M059J (cell line): ENCODE measurements around the gene ENTPD8. TPM values are rescaled to one million over a fixed set of nuclear protein-coding genes. Genes with fewer than 3 reads are reported as not detected.

Experiments
- DNase-seq: peaks from one replicate; pipeline ENCODE4 v3.0.0-alpha.2; 2012; ENCODE audit warnings: low read depth
- total RNA-seq: library from RNA; depleted of rRNA; stranded (reverse); fragments of >200 nt; shearing (Covaris generic); gene quantifications from 2 replicates; pipeline ENCODE4 v1.2.3, GENCODE V29; 2014

The ENTPD8 gene
- total RNA-seq, 1 experiment from 2014 or later = not detected

DNA sequence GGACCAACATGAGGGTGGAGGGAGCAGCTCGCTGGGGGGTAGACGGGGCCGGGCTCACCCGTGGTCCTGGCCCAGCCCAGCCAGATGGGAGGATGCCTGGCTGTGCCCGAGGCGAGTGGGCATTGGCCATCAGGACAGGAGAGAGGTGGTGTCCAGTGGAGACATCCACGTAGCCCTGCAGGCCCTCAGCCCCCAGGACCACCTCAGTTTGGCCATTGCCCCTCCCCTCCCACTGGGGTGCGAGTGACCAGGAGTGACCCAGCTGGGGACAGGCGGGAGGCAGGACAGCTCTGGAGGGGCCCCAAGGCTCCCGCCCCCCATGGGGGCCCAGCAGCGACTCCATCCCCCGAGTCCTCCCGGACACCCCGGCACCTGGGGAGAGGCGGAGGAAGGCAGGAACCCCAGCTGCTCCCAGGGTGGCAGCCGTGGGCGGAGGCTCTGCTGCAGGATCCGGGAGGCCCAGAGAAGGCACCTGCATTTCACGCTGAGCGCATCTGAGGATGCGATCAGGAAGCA lies 9.7 kb downstream of the ENTPD8 start:
- no peak for DNase-seq

DNA sequence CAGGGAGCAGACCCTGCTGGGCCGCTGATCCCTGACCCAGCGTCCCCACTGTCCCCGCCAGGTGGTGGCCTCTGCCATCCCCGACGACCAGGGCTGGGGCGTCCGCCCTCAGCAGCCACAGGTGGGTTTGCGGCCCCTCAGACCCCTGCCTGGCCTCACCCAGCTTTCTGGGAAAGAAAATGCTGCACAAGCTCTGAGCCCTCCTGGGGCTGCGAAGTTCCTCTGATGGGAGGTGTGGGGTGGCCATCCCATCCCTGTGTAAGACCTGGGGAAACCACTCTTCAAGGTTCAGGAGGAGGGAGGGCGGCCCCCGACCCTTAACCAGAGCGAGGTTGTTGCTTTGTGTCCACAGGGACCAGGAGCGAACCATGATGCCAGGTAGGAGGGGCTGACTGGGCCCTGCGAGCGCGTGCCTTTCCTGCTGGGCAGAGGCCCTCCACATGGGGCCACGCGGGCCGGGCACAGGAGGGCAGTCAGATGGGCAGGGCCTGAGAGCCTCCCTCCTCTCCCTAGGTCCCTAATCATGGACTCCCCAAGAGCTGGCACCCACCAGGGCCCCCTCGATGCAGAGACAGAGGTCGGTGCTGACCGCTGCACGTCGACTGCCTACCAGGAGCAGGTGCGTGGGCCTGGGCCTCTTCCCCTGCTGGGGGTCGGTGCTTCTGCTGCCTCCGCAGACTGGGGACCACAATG lies 10.3 kb downstream of the ENTPD8 start:
- no peak for DNase-seq

DNA sequence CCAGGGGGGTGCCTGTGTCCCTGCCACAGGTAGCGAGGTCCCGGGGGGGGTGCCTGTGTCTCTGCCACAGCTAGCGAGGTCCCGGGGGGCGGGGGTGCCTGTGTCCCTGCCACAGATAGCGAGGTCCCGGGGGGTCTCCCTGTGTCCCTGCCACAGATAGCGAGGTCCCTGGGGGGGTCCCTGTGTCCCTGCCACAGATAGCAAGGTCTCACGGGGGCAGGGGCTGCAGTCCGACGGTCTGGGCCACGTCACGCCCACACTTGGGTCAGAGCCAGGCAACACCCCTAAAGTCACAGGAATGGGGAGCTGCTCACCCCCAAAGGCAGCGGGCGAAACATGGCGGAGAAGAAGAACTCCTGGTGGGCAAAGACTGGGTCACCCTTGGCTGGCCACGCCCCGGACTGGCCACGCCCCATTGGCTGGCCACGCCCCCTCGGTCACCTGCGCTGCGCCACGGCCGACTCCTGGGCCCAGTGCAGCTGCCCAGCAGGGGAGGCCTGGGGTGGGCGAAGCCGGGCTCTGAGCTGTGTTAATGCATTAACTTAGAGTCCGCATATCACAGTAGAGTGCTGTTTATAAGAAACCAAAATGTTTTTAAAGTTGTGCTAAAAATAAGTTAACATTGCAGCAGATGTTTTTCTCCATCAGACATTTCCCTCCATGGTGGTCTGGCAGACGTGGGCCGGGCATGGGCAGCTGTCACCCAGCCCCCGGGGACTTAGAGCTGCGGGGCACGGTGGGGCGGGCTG lies 11.0 kb downstream of the ENTPD8 start:
- DNase-seq = no peak

DNA sequence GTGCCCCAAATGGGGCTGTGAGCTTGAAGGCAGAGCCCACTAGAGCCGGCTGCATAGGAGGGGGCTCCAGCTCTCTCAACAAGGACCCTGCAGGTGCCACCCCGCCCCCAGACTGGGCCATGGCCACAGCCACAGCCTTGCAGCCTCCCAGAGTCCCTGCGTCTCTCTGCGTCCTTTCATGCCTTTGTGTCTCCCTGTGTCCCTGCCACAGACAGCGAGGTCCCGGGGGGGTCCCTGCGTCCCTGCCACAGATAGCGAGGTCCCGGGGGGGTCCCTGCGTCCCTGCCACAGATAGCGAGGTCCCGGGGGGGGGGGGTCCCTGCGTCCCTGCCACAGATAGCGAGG lies 11.6 kb downstream of the ENTPD8 start:
- DNase-seq = no peak

DNA sequence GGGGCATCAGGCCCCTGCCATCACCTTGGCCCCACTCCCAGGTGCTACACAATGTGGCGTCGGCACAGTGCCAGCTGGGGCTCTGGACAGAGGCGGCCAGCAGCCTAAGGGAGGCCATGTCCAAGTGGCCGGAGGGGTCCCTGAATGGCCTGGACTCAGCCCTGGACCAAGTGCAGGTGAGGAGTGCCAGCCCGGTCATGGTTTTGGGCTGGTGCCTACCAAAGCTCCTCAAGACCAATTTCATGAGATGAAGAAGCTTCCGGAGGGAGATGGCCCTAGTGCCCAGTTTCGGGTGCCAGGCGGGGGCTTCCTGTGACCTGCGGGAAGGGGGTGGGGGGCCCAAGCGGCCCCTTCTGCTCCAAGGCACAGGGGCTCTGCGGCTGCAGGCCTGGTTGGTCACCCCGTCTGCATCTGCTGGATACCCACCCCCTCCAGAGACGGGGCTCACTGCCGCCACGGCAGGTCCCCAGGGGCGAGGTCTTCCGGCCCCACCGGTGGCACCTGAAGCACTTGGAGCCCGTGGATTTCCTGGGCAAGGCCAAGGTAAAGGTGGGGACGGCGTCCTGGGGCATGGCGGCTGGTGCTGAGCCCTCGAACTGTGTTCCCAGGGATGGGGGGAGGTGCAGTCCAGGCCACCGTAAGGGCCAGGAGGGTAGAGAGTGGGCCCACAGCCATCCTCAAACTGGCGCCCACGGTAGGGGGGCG lies 12.2 kb downstream of the ENTPD8 start:
- no peak for DNase-seq

DNA sequence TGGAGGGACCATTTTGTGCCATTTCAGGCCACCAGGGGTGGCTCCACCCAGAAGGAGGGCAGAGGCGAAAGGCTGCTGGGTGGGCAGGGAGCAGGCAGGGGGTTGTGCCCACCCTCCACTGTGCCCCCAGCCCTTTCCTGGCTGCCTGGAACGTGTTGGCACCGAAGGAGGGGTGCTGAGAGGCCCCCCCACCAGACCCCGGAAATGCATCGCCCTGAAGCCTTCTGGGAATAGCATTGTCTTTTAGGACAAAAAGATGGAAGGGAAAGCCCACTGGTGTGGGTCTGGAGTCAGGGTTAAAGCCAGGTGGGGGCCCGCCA lies 12.9 kb downstream of the ENTPD8 start:
- DNase-seq = no peak

DNA sequence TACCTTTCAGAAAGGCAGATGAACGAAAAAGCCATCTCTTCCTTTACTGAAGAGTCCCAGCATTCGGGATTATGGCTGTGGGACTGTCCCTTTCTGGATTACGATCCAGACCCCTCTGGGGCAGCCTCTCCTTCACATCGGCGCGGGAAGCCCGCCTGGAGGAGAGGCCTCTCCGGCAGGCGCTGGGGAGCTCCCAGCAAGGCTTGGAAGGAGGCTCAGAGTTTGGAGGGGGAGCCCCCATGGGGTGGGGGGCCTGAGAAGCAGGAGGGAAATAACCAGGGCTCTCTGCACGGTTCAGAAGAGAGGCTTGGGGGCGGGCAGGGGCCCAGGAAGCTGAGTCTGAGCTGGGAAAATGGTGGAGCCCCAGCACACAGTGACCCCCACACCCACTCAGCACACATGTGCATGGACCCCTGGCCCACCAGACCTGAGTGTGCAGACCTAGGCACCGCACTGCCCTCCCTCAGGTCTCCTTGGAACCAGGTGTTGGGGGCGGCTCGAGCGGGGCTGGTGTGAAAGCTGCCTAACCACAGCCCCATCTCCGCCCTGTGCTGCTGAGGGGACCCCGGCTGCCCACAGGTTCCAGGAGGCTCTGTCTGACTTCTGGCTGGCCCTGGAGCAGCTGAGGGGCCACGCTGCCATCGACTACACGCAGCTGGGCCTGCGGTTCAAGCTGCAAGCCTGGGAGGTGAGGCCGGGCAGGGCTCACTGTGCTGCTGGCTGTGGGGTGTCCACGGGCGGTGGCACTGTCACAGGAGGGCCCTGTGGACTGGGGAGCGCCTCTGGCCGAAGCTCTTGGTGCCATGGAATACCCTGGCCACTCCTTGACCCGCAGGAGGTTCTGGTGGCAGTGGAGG lies 13.5 kb downstream of the ENTPD8 start:
- DNase-seq = no peak

DNA sequence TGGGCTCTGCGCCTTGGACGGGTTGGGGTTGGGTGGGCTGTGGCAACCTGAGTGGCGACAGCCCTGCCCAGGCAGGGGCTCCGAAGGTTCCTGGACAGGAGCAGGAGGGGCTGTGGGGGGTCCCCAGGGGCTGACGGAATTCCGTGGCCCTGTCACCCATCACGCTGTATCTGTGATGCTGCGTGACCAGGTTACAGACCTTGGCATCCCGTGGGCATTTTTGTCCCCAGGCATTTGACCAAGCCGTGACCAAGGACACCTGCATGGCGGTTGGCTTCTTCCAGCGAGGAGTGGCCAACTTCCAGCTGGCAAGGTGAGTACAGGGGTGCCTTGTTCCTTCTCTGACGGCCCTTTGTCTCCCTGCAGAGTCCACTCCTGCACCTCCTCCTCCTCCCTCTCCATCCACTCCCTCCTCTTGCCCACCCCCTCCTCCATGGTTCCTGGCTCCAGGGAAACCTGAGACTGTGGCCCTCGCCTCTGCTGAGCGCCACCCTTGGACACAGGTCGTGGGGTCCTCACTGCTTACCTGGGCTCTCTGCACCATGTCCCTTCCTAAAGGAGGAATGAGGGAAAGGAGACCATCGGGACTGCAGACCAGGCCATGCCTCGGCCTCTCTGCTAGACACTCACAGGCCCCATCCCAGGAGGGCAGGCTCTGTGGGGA lies 15.0 kb downstream of the ENTPD8 start:
- no peak for DNase-seq

DNA sequence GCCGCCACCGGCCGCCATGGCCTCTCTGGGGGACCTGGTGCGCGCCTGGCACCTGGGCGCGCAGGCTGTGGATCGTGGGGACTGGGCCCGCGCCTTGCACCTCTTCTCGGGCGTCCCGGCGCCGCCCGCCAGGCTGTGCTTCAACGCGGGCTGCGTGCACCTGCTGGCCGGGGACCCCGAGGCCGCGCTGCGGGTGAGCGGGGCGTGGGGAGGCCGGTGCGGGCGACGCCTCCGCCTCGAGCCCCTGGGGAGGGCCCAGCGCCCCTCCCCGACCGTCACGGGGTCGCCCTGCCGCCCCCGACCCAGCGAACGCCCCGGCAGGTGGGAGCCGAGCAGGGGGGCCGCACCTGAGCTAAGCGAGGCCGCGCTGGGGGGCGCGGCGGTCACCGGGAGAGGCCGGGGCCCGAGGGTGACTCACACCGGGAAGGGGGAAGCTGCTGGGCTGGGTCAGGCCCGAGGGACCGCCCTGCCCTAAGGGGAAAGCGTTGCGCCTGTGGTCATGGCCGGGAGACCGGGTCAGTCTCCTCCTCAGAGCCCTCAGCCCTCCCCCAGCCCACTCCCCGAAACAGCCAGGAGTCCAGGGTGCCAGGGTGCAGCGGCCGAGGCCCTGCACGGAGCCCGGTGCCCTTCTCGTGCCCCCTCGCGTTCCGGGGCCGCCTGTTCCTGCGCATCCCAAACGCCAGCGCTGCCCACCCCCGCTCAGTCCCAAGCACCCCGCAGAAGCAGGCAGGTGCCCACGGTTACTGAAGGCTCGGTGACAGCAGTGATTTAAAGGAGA lies 17.5 kb downstream of the ENTPD8 start:
- DNase-seq = peak; percentile 31

DNA sequence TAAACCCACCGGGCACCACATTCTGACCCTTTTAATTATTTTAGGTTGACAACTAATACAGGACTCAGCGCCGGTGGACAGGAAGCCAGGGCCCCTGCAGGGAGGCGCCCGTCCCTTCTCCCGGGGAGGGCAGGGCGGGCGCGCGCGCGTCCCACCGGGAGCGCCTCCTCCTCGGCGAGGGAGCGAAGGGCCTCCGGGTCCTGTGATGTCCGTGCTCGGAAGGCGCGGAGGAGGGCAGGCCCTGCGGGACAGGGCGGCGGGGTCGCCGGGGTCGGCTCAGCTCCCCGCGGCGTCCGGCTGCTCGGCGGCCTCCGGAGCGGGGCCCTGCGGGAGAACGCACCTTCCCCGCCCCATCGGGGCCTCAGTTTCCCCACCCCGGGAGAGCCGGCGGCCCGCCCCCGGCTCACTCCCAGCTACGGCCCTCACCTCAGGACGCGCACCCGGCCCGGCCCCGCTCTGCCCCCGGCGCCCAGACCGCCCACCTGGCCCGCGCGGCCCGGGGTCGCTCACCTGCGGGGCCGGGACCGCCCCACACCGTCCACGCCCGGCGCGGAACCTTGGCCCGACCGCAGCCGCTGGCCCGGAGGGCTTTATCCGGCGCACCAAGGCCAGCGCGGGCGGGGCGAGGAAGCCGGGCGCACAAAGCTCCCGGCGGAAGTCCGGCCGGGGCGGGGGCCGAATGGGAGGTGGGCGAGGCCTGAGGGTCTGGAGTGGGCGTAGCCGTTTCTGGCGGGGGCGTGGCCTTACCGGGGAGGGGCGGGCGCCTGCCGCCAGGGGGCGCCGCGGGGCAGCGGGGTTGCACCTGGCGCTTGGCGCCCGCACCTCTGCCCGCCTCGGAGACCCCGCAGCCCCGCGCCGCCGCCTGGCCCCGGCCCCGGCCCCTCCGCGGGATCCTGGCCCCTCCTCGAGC lies 18.3 kb downstream of the ENTPD8 start, which contains the start of the genes EXD3 and NOXA1:
EXD3 (minus strand) TSS at position 559 of the 910 bp plus-strand sequence. CDS start 27,805 bp downstream, outside the sequence.
NOXA1 (plus strand) TSS at position 790 of the 910 bp plus-strand sequence. CDS start 137 bp downstream, outside the sequence.
- peak; percentile 88 for DNase-seq

GRCh38 chr9:137421838-137422603 lies 19.1 kb downstream of the ENTPD8 start:
- no peak for DNase-seq

- no peak for DNase-seq
Observed at GRCh38 chr9:137417161-137418021, 23.8 kb downstream of the ENTPD8 start.

DNA sequence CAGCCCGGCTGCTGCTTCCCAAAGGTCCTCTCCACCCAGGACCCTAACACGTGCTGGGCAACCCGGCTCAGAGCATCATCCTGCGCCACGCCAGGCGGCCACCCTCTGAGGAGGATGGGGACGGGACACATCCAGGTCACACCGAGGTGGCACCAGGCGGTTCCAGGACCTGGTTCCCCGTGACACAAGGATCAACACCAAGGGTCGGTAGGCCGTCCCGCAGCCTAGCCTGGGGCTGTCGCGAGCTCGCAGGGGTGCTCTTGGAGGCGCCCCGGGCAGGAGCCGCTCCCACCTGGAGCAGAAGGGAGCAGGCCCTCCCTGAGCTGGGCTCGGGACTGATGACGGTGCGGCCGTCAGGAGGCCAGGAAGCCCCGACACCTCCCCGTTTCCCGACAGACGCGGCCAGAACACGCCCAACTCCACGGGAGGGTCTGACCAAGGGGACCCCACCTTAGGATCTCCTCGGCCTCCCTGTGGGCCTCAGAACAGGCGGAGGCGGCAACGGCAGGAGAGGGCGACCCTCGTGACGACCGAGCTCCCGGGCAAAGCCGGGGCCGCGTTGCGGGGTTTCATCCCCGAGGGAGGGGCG lies 24.5 kb downstream of the ENTPD8 start:
- DNase-seq = no peak

- DNase-seq = no peak
Observed at GRCh38 chr9:137416006-137416562, 25.1 kb downstream of the ENTPD8 start.

DNA sequence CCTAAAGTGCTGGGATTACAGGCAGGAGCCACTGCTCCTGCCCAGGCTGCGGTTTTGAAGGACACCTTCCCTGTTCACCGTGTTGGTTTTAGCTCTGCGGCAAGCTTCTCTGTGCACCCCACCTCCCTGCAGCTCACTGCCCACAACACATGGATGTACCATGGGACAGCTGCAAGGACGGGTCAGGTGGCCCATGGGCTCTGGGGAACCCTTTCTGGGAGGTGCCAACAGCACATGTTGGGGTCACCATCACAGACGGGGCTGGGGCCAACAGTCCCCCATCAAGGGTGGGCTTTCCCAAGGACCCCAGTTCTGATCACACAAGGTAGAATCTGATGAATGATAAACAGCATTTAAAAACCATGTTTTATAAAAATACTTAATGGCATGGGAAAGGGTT lies 25.7 kb downstream of the ENTPD8 start:
- DNase-seq = no peak

DNA sequence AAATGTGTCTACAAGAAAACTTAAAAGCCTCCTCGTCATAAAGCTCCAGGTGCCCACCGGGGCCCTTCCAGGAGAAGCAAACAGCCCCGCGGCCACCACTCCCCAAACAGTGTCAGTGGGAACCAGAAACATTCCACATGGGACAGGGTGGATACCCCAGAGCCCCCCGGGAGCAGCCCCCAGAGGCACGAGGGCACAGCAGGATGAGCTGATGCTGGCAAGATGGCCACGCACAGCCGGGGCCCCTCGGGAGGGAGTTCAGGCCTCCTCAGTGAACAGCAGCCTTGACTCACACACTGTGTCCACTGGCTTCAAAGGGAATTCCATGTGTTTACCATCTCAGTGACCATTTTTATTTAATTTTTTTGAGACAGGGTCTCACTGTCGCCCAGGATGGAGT lies 28.7 kb downstream of the ENTPD8 start:
- DNase-seq = peak; percentile 16
